Upper lobe of right lung (tissue), 1 donor: ENCODE results near the gene RIMBP3B. TPM values are rescaled to one million over a fixed set of nuclear protein-coding genes. Genes with fewer than 3 reads are reported as not detected.
"Not testable (repeated sequence)": the region's sequence is repeated elsewhere in the genome, so short reads cannot be mapped to it uniquely, and the experiment has no call there.

Experiments used
- ATAC-seq: fragments of 200-7000 bp; cut with Tn5 transposase; one replicate; pipeline ENCODE4 v1.9.1; 2020; ENCODE audit warnings: mild to moderate bottlenecking, moderate library complexity
- DNase-seq: peaks from one replicate; pipeline ENCODE4 v3.0.0-alpha.2; 2020
- H3K27ac ChIP-seq: fragments of 200-600 bp; one replicate; pipeline ENCODE4 v1.8.0; 2022
- H3K27me3 ChIP-seq: fragments of 200-600 bp; one replicate; pipeline ENCODE4 v1.8.0; 2022; ENCODE audit warnings: mild to moderate bottlenecking
- H3K36me3 ChIP-seq: fragments of 200-600 bp; one replicate; pipeline ENCODE4 v1.8.0; 2022
- H3K4me1 ChIP-seq: fragments of 200-600 bp; one replicate; pipeline ENCODE4 v1.8.0; 2022
- H3K4me3 ChIP-seq: fragments of 200-600 bp; one replicate; pipeline ENCODE4 v1.8.0; 2022; ENCODE audit warnings: mild to moderate bottlenecking
- H3K9me3 ChIP-seq: fragments of 200-600 bp; one replicate; pipeline ENCODE4 v1.8.0; 2022
- intact Hi-C: fragments of 100-400 bp; cut with DNase I; formaldehyde crosslinking; loops from one replicate; pipeline ENCODE4 v1.11.0; 2022
- total RNA-seq: library from RNA; stranded (reverse); fragmentation: NEBNext Ultra II Directional; extraction: Animal tissue kit (Norgen Biotek cat#: 25700); gene quantifications from one replicate; pipeline ENCODE4 v1.2.1, GENCODE V29; 2021
- donor health status: DM: no; HTN: yes; CAD: no; lungs with severe emphysema.

RIMBP3B gene
- total RNA-seq, 1 donor from 2014 or later: 0.09 TPM

GRCh38 chr22:21435998-21436810 lies 52.7 kb downstream of the RIMBP3B start:
- H3K27ac ChIP-seq, intact Hi-C loops, H3K9me3 ChIP-seq, H3K4me1 ChIP-seq, H3K4me3 ChIP-seq, H3K36me3 ChIP-seq, H3K27me3 ChIP-seq: not testable (repeated sequence)
- peak; percentile 41 for DNase-seq
- ATAC-seq: peak; percentile 81

GRCh38 chr22:21438013-21438412 lies 54.5 kb downstream of the RIMBP3B start:
- DNase-seq, ATAC-seq, H3K4me1 ChIP-seq, H3K27ac ChIP-seq, H3K9me3 ChIP-seq, intact Hi-C loops, H3K4me3 ChIP-seq, H3K36me3 ChIP-seq, H3K27me3 ChIP-seq: not testable (repeated sequence)

Other genes with a start within 250 kb of the RIMBP3B start
- gene HIC2, start 33.6 kb downstream of the RIMBP3B start, total RNA-seq: 5.1 TPM
- gene TMEM191C, start 83.6 kb downstream of the RIMBP3B start, total RNA-seq: 4.0 TPM
- gene RIMBP3C, start 167.7 kb downstream of the RIMBP3B start, total RNA-seq: 0.41 TPM
- gene UBE2L3, start 184.0 kb downstream of the RIMBP3B start, total RNA-seq: 45.7 TPM
- 13.9 TPM for gene YDJC, start 246.3 kb downstream of the RIMBP3B start, total RNA-seq
- 0.69 TPM for gene CCDC116, start 249.0 kb downstream of the RIMBP3B start, total RNA-seq